ENCODE data around the gene ADD1. TPM values are rescaled to one million over a fixed set of nuclear protein-coding genes. Genes with fewer than 3 reads are reported as not detected.

The ADD1 gene
- total RNA-seq, 4 donors from 2014 or later = 290 to 470 (median 372) TPM

- H3K4me3 ChIP-seq = no peak overlapping the region
- H3K9me3 ChIP-seq = no peaks in the 10 kb centered on the region
- peaks cover 0 to 42% (median 0%) of the 10 kb centered on the region in 4 donors for H3K4me1 ChIP-seq
- no peak for DNase-seq
- no peak for TF ChIP-seq POLR2A (IDR thresholded peaks at IDR 0.05)
- no peak for TF ChIP-seq CTCF (IDR thresholded peaks at IDR 0.05)
- no peaks in the 10 kb centered on the region for H3K27me3 ChIP-seq
- H3K36me3 ChIP-seq = peaks cover 0 to 43% (median 0%) of the 10 kb centered on the region in 3 donors
- H3K27ac ChIP-seq = no peak overlapping the region
Measured at GRCh38 chr4:2875556-2875955, 31.9 kb downstream of the ADD1 start.

GRCh38 chr4:2878346-2878745 lies 34.7 kb downstream of the ADD1 start:
- H3K36me3 ChIP-seq = peaks cover 0 to 62% (median 0%) of the 10 kb centered on the region in 3 donors
- DNase-seq = no peak
- H3K27me3 ChIP-seq = no peaks in the 10 kb centered on the region
- TF ChIP-seq POLR2A (IDR thresholded peaks at IDR 0.05) = no peak
- TF ChIP-seq CTCF (IDR thresholded peaks at IDR 0.05) = no peak
- H3K9me3 ChIP-seq = no peaks in the 10 kb centered on the region
- H3K4me1 ChIP-seq = peaks cover 0 to 20% (median 0%) of the 10 kb centered on the region in 4 donors
- no peak overlapping the region for H3K4me3 ChIP-seq
- no peak overlapping the region for H3K27ac ChIP-seq

- TF ChIP-seq CTCF (IDR thresholded peaks at IDR 0.05) = no peak
- TF ChIP-seq POLR2A (IDR thresholded peaks at IDR 0.05) = no peak
- peaks cover 0 to 13% (median 0%) of the 10 kb centered on the region in 4 donors for H3K4me1 ChIP-seq
- H3K4me3 ChIP-seq = no peak overlapping the region
- H3K27ac ChIP-seq = no peak overlapping the region
- no peaks in the 10 kb centered on the region for H3K9me3 ChIP-seq
- H3K27me3 ChIP-seq = no peaks in the 10 kb centered on the region
- peaks cover 0 to 69% (median 0%) of the 10 kb centered on the region in 3 donors for H3K36me3 ChIP-seq
- DNase-seq = no peak
Measured at GRCh38 chr4:2879026-2879425, 35.4 kb downstream of the ADD1 start.

- Histone ChIP-seq H3K27me3 (no peaks in the 10 kb centered on the region), H3K27ac (no peak overlapping the region), H3K4me3 (no peak overlapping the region), H3K9me3 (no peaks in the 10 kb centered on the region), H3K36me3 (peaks cover 0 to 83% (median 0%) of the 10 kb centered on the region in 3 donors), H3K4me1 (no peaks in the 10 kb centered on the region)
- DNase-seq = no peak
- no peak for TF ChIP-seq POLR2A (IDR thresholded peaks at IDR 0.05)
- no peak for TF ChIP-seq CTCF (IDR thresholded peaks at IDR 0.05)
Measured at GRCh38 chr4:2881431-2881830, 37.8 kb downstream of the ADD1 start.

GRCh38 chr4:2882341-2882740 lies 38.7 kb downstream of the ADD1 start:
- H3K27ac ChIP-seq = no peak overlapping the region

More at GRCh38 chr4:2882341-2882740, 38.7 kb downstream of the ADD1 start:
- Histone ChIP-seq H3K27me3 (no peaks in the 10 kb centered on the region), H3K9me3 (no peaks in the 10 kb centered on the region), H3K36me3 (peaks cover 0 to 84% (median 0%) of the 10 kb centered on the region in 3 donors), H3K4me1 (no peaks in the 10 kb centered on the region), H3K4me3 (no peak overlapping the region)
- DNase-seq = no peak
- TF ChIP-seq POLR2A (IDR thresholded peaks at IDR 0.05) = no peak
- no peak for TF ChIP-seq CTCF (IDR thresholded peaks at IDR 0.05)
